SJCRH30 (cell line): Measurements from ENCODE around the gene DAPK1. TPM values are rescaled to one million over a fixed set of nuclear protein-coding genes. Genes with fewer than 3 reads are reported as not detected.

Experiments used
- total RNA-seq: library from RNA; depleted of rRNA; stranded (reverse); fragments of >200 nt; shearing (Covaris generic); gene quantifications from 2 replicates; pipeline ENCODE4 v1.2.3, GENCODE V29; 2014; rRNA removed

DAPK1 gene
- total RNA-seq, 1 experiment from 2014 or later: 73.5 TPM

Other genes with a start within 250 kb of the DAPK1 start
- gene CTSL, start 228.3 kb downstream of the DAPK1 start, total RNA-seq: 31.1 and 32.2 TPM in 2 replicates